ENCODE measurements around the gene TMEM219.
A peak's percentile ranks its signal among the peaks of the same experiment; 100 is the strongest.

Gene TMEM219

DNA sequence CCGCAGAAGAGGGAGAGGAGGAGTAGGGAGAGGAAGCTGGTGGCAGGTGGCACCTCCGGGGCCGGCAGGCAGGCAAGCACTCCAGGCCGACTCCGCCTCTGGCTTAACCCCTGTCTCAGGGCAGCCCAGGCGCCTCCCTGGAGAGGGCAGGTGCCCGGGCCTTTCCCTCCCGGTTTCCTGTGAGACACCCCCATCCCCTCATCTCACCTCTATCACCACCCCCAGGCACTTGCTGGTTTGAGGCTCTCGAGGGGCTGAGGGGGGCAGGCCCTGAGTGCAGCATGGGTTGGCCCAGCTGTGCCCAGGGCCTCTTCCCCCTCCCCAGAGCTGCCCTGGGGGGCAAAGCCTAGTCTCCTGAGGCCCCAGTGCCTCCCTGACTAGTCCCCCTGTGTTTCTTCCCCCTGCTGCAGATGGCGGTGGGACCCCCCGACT, 42.9 kb downstream of the TMEM219 start:
- no peaks in the 10 kb centered on the region for H3K36me3 Mint-ChIP-seq (ENCODE audit: low read depth)
- no peaks in the 10 kb centered on the region for H3K9me3 Mint-ChIP-seq

GRCh38 chr16:30005341-30006094, 43.6 kb downstream of the TMEM219 start:
- H3K4me1 Mint-ChIP-seq: peaks cover 5% of the 10 kb centered on the region
- no peaks in the 10 kb centered on the region for H3K9me3 Mint-ChIP-seq
- no peaks in the 10 kb centered on the region for H3K36me3 Mint-ChIP-seq (ENCODE audit: low read depth)
- no peak overlapping the region for H3K27ac Mint-ChIP-seq
- peaks cover 27% of the 10 kb centered on the region for H3K27me3 Mint-ChIP-seq (ENCODE audit: low read depth, poor library complexity)
- peak; percentile 55 for DNase-seq
- peak; percentile 81 for TF ChIP-seq CTCF (IDR thresholded peaks at IDR 0.05)
- no peak overlapping the region for H3K4me3 Mint-ChIP-seq

More for the DNA sequence above, 42.9 kb downstream of the TMEM219 start:
- H3K27me3 Mint-ChIP-seq (ENCODE audit: low read depth, poor library complexity): peaks cover 20% of the 10 kb centered on the region
- TF ChIP-seq CTCF (IDR thresholded peaks at IDR 0.05): no peak
- H3K4me3 Mint-ChIP-seq: no peak overlapping the region
- DNase-seq: no peak
- no peaks in the 10 kb centered on the region for H3K4me1 Mint-ChIP-seq
- H3K27ac Mint-ChIP-seq: no peak overlapping the region

- peaks cover 7% of the 10 kb centered on the region for H3K4me1 Mint-ChIP-seq
- TF ChIP-seq CTCF (IDR thresholded peaks at IDR 0.05): no peak
- no peaks in the 10 kb centered on the region for H3K9me3 Mint-ChIP-seq
- DNase-seq: no peak
- H3K36me3 Mint-ChIP-seq (ENCODE audit: low read depth): no peaks in the 10 kb centered on the region
- H3K27me3 Mint-ChIP-seq (ENCODE audit: low read depth, poor library complexity): peaks cover 28% of the 10 kb centered on the region
- H3K4me3 Mint-ChIP-seq: no peak overlapping the region
- H3K27ac Mint-ChIP-seq: no peak overlapping the region
These were observed 44.2 kb downstream of the TMEM219 start for GRCh38 chr16:30006095-30006473.

- Mint-ChIP-seq H3K4me3 (no peak overlapping the region), H3K36me3 (ENCODE audit: low read depth) (no peaks in the 10 kb centered on the region), H3K9me3 (no peaks in the 10 kb centered on the region), H3K27me3 (ENCODE audit: low read depth, poor library complexity) (peaks cover 32% of the 10 kb centered on the region), H3K27ac (no peak overlapping the region), H3K4me1 (peaks cover 8% of the 10 kb centered on the region)
- no peak for DNase-seq
- TF ChIP-seq CTCF (IDR thresholded peaks at IDR 0.05): no peak
These were observed 44.9 kb downstream of the TMEM219 start for GRCh38 chr16:30006659-30007377.

DNA sequence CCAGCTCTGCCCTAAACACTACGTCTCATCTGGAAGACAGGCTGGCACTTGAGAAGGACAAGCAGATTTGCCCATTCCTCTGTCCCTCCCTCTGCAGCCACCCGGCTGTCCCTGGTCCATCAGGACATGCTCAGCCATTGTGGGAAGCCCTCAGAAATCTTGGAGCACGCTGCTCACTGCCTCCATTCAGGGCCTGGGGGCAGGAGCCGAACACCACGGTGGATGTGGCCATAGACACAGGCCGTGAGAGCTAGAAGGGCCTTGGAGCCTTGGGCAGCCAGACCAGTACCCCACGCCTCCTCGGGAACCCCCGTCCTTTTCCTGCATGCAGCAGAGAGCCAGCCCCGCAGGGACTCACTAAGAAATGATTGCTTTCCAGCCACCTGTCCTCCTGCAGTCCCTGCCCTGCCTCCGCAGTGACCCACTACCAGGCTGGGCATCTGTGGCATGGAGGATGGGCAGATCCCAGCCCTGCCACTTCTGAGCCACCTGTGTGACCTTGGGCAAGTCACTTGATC, 45.6 kb downstream of the TMEM219 start:
- H3K4me3 Mint-ChIP-seq: no peak overlapping the region
- no peaks in the 10 kb centered on the region for H3K9me3 Mint-ChIP-seq
- H3K27ac Mint-ChIP-seq: no peak overlapping the region
- DNase-seq: no peak
- no peaks in the 10 kb centered on the region for H3K36me3 Mint-ChIP-seq (ENCODE audit: low read depth)
- H3K27me3 Mint-ChIP-seq (ENCODE audit: low read depth, poor library complexity): peaks cover 38% of the 10 kb centered on the region
- TF ChIP-seq CTCF (IDR thresholded peaks at IDR 0.05): no peak
- peaks cover 13% of the 10 kb centered on the region for H3K4me1 Mint-ChIP-seq
